PFSK-1 (cell line): ENCODE results near the gene SIRT3.

Experiments
- POLR2AphosphoS5 ChIP-seq: IDR thresholded peaks from 2 replicates; pipeline ENCODE4 v1.6.1; 2012; ENCODE audit warnings: low read depth, mild to moderate bottlenecking, control low read depth, low read length, moderate library complexity
- REST ChIP-seq, 2 experiments: IDR thresholded peaks; 2 replicates each; pipeline versions ENCODE4 v1.6.1 to v1.8.0; 2011 to 2012; ENCODE audit warnings: low read depth in 2 of 2, low read length in 2 of 2, control low read depth in 1 of 2, inconsistent platforms in 1 of 2, mild to moderate bottlenecking in 1 of 2, moderate library complexity in 1 of 2; ENCODE audit not compliant: insufficient read depth in 1 of 2
- SIN3A ChIP-seq: IDR thresholded peaks from 2 replicates; pipeline ENCODE4 v1.6.1; 2012; ENCODE audit warnings: mild to moderate bottlenecking, low read length, moderate library complexity, borderline replicate concordance; ENCODE audit not compliant: insufficient read depth
- TAF1 ChIP-seq: IDR thresholded peaks from 2 replicates; pipeline ENCODE4 v1.6.1; 2012; ENCODE audit warnings: low read length, control low read depth, borderline replicate concordance; ENCODE audit not compliant: insufficient read depth

DNA sequence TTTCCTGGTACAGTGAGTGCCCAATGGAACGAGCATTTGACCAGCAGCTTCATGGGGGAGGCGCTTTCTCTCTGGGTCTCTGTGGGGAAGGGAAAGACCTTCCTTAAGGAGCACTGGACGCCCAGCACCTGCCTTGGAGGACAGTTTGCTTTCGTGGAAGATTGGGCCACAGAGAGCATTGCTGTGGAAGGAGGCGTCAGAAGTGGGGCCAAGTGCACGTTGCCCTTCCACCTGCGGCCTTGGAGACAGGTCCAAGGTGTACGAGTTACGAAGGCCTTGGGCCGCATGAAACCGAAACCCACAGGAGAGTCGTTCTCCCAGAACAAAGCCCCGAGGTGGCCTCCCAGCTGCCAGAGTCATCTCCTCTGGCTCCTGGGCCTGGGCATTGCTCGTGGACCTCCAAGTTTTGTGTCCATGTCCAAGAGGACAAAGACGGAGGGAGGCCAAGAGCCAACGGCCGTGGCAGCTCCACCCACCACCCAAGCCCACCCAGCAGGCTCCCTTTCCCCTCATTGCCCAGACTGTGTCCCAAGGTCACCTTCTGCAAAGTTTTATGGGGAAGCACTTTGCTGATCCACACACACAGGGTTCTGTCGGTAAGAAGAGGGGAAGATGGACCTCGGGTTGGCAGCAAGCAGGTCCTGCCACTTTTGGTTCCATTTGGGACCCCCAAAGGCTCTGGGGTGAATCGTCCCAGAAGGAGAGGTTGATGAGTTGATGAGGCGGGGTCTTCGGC is 36.2 kb upstream of the SIRT3 start:
- TF ChIP-seq TAF1 (no peak), POLR2AphosphoS5 (no peak), REST (IDR thresholded peaks at IDR 0.05; ENCODE audit: insufficient read depth in 1 of 2, low read depth in 2 of 2, low read length in 2 of 2) (no peak), SIN3A (no peak)
